CD4-positive, alpha-beta T cell treated with Interleukin-6 at 100 ng/mL for 8 hours (primary cell): ENCODE measurements around the gene DISC1.
"Not testable (repeated sequence)": the region's sequence is repeated elsewhere in the genome, so short reads cannot be mapped to it uniquely, and the experiment has no call there.

ENCODE experiments used
- DNase-seq: peaks from one replicate; pipeline ENCODE4 v3.0.0-alpha.2; 2020; ENCODE audit warnings: mixed read lengths, low spot score

DISC1 gene

DNA sequence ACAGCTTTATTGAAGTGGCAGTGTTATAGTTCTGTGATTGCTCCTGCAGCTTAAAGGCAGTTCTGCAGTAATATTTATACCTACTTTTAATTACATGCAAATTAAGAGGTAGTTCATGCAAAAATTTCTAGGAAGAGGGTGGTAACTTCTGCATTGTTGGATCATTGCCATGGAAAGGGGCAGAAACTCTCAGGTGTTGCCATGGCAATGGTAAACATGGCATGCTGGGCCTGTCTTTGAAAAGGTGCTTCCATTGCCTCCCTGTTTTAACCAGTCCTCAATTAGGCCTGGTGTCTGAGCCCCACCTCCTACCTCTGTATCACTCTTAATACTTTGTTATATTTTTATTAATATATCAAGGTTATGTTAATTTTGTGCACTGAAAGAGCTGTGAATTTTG is 104.7 kb downstream of the DISC1 start:
- DNase-seq: no peak

DNA sequence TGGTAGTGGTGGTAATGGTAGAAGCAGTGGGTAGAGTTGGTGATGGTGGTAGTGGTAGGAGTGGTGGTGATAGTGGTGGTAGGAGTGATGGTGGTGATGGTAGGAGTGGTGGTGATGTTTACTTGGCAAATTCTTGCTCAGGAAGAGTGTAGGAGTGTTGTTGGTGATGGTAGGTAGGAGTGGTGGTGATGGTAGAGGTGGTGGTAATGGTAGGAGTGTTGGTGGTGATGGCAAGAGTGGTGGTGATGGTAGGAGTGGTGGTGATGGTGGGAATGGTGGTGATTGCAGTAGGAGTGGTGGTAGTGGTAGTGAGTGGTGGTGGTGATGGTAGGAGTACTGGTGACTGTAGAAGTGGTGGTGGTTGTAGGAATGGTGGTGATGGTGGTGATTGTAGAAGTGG is 106.5 kb downstream of the DISC1 start:
- no peak for DNase-seq

DNA sequence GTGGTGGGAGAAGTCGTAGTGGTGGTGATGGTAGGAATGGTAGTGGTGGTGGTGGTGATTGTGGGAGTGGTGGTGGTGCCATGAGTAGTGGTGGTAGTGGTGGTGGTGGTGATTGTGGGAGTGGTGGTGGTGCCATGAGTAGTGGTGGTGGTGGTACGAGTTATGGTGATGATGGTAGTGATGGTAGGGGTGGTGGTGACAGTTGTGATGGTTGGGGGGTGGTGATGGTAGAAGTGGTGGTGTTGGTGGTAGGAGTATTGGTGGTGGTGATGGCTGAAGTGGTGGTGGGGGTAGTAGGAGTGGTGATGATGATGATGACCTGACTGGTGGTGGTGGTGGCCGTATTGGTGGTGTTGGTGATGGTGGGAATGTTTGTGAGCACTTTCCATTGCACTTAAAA is 107.1 kb downstream of the DISC1 start:
- no peak for DNase-seq

DNA sequence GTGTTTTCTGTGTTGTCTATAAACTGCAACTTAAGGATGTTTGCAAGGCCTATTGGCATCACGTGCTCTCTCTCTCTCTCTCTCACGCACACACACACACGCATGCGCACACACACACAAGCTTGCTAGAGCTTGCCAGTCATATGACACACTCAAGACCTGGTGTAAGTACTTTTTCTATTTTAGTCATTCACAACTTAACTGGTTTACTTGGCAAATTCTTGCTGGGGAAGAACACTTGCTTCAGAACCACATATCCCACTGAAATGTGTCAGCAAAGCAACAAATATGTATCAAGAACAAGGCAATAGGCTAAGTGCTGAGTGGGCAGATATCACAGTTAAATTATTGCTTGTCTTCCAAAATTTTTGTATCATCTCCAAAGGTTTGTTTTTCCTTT is 107.8 kb downstream of the DISC1 start:
- no peak for DNase-seq

DNA sequence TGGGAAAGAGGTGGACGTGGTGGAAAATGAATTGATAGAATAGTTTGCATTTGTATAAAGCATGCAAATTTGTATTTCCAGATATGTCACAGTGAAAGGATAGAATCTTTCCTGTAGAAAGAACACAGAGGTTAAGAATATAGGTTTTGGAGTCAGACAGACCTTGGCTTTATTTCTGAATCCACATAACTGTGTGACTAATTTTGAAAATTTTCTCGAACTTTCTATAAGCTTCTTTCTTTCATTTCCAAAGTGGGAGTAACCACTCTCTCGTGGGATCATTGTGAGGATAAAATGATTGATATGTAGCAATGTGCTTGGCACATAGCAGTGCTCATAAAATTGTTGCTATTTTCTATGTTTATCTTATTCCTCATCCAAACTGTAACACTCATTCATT is 108.8 kb downstream of the DISC1 start:
- no peak for DNase-seq

DNA sequence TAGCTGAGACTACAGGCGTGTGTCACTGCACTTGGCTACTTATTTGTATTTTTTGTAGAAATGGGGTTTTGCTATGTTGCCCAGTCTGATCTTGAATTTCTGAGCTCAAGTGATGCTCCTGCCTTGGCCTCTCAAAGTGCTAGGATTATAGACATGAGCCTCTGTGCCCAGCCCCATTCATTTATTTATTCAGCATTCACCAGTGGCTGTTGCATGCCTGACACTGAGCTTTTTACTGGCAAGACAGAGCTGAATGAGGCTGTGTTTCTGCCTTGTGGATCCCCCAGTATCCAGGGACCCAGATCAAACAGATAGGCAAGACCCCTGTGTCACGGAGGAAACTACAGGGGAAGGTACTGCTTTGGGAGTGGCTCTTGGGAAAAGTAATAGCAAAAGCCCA is 109.4 kb downstream of the DISC1 start:
- no peak for DNase-seq

DNA sequence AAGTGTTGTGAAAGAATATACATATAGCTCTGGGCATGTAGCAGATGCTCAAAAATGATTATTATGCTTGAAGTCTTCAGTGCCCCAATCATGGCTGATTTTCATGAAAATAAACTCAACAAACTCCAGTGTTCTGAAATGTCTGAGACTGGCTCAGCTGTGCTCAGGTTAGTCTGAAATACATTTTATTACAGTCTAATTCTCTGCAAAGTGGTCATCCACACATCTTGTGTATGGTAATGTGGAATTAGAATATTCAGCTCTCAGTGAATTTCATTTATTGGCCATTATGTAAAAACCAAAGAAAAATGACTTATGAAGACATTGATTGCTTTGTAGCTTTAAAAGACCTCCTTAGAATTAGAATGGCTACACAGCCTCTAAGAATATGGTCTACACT is 109.9 kb downstream of the DISC1 start:
- DNase-seq: no peak

DNA sequence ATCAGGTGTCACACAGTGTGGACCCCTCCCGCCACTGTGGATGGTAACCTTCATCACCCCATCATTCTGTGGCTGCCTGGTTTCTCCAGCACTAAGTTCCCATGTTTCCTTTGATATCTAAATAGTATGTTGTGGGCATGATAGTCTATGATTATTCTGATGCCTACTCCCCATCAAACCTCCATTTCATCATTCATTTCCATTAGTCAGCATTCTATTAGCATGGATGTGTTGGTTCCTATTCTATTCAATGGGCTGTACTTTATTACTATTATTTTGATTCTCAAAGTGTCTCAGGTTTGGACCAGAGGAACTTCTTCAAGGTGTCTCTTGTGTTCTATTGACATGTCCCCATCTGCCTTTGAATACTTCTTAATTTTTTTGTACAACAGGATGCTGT is 112.0 kb downstream of the DISC1 start:
- no peak for DNase-seq

DNA sequence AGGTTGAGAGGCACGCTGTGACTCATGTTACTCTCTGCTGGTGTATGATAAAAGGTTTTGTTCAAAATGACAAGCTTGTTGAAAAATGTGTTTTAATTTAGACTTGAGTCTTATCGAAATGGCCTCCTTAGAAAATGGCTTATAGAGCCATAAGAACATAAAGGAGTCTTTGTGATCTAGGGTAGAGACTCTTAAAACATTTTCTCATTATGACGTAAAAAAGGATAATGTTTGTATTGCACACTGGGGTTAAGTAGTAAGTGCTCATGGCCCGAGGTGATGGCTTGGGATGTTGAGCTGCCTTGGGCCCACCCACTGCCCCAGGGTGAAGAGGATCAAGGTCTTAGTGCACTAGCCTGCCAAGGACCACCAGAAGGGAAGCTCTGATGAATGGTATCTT is 117.4 kb downstream of the DISC1 start:
- DNase-seq: no peak

DNA sequence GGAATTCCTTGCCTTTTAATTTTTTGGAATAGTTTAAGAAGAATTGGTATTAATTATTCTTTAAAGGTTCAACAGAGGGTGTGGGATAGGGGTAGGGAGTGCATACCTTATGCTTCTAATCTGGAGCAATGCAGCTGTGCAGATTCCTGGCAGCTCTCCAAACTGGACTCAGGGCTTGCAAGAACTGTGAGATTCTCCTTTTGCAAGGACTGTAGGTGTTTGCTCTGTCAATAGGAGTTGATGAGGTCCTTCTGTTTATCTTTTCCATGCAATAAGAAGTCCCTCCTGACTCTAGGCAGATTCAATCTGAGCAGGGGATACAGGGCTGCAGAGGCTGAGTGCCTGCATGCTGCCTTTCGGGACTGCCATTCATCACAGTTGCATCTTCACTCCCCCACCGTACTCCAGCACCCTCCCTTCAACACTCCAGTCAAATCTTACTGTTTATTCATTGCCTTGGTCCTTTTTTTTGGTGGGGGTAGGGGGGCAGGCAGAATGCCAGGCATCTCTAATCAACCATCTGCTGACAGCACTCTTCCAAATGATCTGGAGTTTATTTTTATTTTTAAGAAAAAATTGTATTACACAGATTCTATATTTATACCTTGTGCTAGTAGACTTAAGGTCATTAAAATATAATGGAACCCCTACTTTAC is 122.3 kb downstream of the DISC1 start:
- DNase-seq: no peak

DNA sequence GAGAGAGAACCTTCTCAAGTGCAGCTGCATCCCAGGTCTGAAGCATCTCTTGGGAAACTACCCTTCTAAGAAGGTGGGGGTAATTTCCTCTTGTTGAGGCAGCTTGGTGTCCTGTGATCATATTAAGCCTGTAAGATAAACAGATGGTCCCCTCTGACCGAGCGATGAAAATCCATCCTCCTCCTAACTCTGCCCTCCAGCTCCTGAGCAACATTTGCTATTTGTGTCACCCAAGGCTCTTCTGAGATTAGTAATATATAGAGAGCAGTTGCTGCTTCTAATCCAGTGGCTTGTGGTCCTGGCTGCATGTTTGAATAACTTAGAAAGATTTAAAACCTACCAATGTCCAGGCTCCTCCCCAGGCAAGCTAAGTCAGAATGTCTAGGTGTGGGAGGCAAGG is 123.7 kb downstream of the DISC1 start:
- no peak for DNase-seq

DNA sequence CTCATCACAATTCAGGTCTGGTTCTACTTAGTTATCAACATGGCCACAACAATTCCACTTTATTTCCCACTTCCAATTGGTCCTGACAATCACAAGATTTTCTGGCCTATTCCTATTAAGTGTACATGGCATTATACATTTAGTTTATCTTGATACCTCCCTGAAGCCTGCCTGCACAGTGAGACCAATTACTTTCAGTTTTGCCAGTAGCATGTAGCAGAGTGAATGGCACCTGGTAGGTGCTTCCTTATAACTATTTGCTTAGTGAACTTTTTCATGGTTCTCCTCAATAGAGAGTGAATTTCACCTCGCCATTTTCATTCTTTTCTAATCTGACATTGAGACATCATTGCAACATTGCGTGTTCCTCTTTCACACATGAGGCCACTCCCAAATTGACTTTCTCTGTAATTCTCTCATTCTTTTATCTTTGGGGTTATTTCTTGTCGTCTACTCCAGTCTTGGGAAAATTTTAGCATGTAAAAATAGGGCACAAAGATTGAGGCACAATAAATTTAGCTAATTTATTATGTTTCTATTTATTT is 124.3 kb downstream of the DISC1 start:
- no peak for DNase-seq

DNA sequence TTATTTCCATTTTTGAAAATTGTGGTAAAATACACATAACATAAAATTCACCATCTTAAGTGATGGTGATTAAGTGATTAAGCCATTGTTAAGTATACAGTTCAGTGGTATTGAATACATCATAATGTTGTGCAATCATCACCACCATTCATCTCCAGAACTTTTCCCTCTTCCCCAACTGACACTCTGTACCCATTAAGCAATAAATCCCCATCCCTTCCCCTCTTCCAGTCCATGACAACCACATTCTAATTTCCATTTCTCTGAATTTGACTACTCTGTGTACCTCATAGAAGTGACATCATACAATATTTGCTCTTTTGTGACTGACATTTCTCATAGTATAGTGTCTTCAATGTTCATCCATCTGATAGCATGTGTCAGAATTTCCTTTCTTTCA is 124.8 kb downstream of the DISC1 start:
- DNase-seq: no peak

DNA sequence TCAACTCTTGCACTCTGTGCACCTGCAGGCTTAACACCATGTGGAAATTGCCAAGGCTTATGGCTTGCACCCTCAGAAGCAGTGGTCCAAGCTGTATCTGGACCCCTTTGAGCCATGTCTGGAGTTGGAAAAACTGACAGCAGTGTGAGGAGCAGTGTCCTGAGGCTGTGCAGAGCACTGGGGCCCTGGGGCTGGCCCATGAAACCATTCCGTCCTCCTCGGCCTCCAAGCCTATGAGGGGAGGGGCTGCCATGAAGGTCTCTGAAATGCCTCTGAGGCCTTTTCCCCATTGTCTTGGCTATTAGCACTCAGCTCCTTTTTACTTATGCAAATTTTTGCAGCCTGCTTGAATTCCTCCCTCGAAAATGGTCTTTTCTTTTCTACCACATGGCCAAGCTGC is 126.7 kb downstream of the DISC1 start:
- DNase-seq: no peak

DNA sequence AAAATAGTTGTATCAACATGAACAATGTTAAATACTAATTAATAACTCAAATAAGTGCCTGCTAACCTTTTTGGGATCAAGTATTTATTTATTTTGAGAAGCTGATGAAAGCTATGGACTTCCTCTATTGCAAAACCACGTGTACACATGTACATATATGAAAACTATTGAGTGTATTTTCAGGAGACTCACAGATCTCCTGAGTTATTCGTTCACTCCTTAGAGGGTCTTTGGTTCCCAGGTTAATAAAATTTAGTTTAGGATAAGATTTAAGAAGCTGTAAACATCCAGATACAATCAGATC is 130.5 kb downstream of the DISC1 start:
- no peak for DNase-seq

DNA sequence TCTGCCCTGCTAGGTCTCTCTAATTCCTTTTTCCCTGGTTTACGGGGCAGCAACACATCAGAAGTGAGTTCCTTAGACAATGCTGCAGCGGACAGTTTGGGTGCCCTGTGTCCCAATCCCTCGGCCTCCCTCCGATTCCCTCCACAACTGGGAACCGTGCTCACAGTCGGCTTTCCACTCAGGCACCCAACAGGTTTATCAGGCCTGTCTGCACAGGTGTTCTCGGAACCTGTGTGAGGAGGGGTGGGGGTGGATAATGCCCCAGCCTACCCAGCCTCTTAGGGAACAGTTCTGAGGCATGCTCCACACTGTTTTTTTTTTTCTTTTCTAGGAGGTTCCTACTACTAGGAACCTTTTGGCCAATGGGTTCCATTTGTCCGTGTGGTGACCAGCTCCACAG is 131.2 kb downstream of the DISC1 start:
- DNase-seq: no peak

DNA sequence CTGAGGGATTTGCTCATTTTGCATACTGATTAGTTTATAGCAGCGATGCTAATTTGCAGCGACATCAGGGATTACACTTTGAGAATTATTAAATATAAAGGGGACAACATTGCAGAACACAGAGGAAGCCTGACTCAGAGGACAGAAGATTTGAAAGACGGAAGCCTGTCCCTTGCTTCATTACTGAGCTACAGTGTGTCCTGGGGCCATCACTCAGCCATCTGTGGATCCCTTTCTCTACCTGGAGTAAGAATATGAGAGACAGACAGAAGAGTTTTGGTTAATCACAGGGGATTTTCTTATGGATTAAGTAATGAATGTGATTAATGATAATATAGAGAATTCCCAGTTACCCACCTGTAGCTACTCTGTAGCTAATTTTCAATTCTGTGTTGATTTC is 134.7 kb downstream of the DISC1 start:
- DNase-seq: no peak

DNA sequence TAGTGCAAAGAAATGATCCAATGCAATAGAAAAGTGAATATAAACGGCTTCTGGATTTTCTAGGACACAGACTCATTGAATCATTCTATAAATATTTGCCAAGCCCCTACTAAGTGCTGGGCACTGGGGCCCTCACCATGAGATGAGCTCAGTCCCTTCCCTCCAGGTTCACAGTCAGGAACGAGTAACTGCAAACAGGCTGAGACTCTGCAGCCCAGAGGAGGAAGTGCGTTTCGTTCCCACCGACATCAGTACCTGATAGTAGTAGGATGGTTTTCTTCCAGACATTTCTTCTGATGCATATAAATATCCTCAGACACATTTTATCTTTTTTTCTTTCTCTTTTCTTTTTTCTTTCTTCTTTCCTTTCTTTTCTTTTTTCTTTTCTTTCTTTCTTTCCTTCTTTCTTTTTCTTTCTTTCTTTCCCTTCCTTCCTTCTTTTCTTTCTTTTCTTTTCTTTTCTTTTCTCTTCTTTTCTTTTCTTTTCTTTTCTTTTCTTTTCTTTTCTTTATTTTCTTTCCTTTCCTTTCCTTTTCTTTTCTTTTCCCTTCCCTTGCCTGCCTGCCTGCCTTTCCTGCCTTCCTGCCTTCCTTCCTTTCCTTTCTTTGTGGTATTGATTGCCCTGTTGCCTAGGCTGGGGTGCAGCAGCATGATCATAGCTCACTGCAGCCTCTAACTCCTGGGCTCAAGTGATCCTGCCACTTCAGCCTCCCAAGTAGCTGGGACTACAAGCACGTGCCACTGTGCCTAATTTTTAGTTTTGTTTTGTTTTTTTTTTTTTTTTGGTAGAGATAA is 135.4 kb downstream of the DISC1 start:
- no peak for DNase-seq

DNA sequence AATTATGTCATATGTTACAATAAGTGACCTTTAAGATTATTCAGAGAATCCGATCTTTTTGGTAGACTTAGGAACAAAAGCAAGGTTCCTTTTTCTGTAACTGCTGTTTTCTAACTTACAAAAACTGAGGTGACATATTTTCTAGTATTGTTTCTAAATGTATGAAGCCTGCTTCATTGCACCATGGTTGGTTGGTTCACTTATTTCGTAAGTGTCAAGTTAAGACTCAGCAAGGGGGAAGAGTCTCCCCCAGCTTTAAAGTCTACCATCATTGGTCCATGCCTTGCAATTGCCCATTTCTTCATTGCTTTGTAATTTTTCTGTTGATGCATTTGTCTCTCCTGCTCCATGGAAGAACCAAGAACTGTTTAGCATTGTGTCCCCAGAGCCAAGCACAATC is 136.9 kb downstream of the DISC1 start:
- no peak for DNase-seq

DNA sequence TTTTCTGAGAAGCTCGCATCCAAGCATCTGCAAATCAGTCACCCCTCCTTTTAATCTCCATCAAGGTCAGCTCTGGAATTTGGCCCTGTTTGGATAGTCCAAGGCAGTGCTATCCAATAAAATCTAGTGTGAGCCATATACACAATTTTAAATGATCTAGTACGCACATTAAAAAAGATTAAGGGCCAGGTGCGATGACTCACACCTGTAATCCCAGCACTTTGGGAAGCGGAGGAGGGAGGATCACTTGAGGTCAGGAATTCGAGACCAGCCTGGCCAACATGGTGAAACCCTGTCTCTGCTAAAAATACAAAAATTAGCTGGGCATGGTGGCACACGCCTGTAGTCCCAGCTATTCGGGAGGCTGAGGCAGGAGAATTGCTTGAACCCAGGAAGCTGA is 139.2 kb downstream of the DISC1 start:
- DNase-seq: not testable (repeated sequence)

DNA sequence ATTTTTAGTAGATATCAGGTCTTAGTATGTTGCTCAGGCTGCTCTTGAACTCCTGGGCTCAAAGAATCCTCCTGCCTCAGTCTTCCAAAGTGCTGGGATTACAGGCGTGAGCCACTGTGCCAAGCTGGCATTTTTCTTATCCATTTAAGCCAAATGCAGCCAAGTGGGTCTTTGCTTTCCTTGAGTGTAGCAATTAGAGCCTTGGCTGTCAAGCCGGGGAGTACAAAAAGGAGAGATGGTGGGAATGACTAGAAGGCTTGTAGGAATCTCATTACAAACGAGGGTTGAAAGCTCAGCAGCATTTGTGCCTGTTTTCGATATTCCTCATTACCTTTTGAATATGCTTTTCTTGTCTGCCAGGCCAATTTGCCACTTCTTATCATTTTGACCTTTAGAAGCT is 140.9 kb downstream of the DISC1 start:
- DNase-seq: no peak

DNA sequence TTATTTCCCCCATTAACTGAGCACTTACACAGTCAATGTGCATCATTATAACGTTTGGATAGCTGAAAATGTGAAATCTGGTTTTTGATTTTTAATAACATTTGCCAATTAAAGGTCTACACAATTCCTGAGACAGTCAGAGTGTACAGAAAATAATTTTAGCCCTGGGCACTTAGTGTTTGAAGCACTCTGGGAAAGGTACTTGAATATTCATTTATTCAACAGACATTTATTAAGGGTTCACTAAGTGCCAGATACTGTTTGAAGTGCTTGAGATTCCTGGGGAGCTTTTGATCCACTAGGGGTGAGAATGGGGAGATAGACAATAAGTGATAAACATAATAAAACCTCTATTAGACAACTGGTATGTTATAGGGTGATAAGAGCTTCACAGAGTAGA is 141.8 kb downstream of the DISC1 start:
- DNase-seq: no peak

DNA sequence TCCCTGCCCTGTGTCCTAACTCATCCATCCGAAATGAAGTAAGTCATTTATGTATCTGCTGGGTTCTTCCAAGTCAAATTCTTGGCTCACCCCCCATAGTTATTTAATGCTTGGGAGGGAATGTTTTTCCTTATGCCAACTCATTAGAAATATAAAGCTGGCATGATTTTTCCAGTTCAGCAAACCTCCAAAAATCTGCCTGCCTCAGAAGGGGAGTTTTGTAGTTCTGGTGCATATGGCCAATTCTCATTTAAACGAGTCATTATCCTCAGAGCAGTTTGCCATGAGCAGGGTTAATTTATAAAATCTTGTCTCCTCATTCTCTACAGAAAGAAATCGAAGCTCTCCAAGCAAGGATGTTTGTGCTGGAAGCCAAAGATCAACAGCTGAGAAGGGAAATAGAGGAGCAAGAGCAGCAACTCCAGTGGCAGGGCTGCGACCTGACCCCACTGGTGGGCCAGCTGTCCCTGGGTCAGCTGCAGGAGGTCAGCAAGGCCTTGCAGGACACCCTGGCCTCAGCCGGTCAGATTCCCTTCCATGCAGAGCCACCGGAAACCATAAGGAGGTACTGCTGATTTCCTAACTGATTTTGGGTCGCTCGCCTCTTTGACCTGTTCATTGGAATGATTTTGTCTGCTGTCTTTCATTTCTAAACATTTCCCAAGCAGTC is 144.1 kb downstream of the DISC1 start:
- DNase-seq: no peak
